IPS-NIHi7 (cell line): ENCODE measurements around the gene AQP7.
"Not testable (repeated sequence)": the region's sequence is repeated elsewhere in the genome, so short reads cannot be mapped to it uniquely, and the experiment has no call there.

Experiments
- DNase-seq: peaks from one replicate; pipeline ENCODE4 v3.0.0; 2012; ENCODE audit warnings: mixed read lengths; ENCODE audit errors: extremely low spot score

Gene AQP7

GRCh38 chr9:33402371-33402770 lies at the start of gene AQP7:
Gene AQP7 (minus strand): TSS chr9:33402568. CDS start chr9:33401262, 1,306 bp downstream.
- DNase-seq, result not testable (repeated sequence)

DNA sequence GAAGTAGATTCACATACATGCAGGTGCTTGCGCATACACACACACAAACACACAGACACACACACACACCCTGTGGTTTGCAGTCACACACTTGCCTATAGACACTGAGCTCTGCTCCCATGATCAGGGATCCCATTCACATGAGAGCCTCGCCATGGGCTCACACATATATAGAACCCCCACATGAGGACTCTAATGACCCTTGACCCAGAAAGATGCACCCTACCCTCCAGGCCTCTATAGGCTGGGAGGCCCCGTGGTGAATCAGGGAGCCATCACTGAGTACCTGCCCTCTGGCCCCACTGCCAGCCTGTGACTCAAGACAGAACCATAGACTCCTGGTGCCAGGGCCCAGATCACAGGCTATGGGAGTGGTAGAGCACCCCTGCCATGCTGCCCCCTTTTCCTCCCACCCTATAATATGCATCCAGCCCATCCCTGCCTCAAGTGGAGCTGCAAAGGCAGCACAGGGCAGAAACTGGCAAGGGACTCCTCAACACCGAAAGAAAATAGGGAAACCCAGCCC lies 48.3 kb upstream of the AQP7 start:
- no peak for DNase-seq

GRCh38 chr9:33449715-33450114 lies 47.3 kb upstream of the AQP7 start:
- DNase-seq, result no peak

- no peak for DNase-seq
These were observed 45.6 kb upstream of the AQP7 start for GRCh38 chr9:33447799-33448553.

DNA sequence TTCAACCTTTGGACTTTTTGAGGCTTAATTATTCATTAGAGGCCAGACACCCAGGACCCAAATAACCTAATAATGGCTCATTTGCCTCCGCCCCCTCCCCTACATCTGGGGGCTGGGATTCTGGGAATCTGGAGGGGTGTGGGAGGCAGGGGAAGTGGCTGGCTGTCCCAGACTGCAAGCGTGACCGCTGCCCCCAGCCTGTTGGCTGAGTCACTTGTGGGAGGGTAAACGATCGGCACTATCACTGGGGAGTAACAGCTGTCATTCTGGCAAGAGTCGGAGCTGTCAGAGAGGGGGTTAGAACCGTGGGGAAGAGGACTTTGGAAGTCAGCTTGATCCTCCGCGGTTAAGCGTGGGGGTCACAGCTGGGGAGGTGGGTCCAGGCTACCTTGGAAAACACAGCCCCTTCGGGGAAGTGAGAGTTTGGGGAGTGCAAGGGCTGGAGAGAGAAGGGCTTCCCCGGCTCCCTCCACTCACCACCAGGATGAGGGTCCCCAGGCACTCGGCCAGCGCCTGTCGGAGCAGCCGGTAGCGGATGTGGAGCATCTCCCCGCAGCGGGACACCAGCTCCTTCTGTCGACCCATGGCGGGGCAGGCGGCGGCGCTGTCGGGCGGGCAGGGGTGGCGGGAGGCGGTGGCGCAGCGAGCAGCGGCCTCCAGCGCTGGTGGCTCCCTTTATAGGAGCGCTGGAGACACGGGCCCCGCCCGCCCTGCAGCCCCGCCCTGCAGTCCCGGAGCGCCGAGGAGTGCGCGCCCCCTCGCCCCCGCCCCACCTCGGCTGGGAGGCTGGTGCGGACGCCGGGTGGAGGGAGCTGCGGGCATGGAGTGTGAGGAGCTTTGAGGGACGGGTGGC lies 44.8 kb upstream of the AQP7 start, which contains the start of gene AQP3:
Gene AQP3 (minus strand): TSS at position 648 of the 853 bp plus-strand sequence. CDS start 63 bp downstream, at position 585.
- DNase-seq, result peak; percentile 80

- DNase-seq, result no peak
These were observed 44.0 kb upstream of the AQP7 start for GRCh38 chr9:33446240-33446945.

DNA sequence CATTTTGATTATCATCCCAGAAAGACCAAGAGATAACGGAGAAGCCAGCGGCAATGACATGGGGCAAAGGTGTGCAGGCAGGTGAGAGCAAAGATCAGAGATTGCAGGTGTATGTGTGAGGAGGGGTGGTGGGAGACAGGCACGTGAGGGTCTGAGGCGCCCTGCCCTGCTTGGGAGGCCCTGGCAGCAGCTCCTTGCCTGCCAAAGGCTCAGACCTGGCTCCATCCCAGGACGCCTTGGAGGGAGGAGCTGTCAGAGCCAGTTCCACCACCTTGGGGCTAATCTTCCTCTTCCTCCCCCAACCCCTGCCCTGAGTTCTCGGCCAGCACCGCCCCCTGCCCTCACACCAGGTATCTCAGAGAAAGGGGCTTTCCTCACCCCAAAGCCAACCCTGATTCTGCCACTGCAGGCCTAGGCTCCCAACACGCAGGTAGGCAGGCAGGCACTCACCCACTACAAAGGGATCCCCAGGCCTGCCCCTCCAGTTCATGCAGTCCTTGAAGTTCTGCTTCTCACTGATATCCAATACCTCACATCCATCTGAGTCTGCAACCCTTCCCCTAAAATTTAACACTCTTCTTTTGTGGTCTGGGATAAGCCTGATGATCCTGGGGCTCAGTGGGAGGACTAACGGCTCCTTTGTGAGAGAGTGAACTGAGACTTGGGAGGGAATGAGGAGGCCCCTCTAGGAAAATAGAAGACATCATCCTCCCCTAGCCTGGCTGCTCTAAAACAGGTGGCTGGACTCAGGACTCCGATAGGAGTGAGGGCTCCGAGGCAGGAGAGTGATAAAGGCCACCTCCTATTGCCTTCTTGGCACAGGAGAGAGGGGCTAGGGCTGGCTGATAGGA lies 43.2 kb upstream of the AQP7 start:
- DNase-seq, result no peak

DNA sequence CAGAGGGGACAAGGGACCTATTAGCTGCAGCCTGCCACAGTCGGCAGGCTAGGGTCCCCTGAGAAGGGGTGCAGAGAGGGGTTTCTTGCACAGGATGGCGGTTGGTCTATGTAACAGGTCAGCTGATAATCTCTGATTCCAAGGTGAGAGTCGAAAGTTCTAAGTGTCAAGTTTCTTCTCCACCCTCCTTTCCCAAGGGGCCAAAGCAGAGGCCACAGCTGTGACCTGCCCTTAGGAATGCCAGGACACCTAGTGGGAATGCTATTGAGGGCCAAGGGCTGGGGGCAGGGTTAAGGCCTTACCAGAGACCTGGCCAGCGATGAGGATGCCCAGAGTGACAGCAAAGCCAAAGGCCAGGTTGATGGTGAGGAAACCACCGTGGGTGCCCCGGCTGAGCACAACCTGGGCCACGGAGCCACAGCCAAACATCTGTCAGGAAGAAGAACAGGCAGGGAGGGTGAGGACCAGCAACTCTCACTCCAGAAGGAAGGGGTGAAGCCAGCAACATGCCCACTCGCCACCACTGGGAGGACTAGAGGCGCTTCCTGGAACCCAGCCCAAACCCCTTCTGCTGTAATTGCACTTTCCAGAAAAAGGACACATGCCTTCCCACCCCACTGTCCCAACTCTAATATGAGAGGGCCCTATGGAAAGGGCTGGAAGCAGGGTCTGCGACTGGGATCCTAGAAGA lies 41.2 kb upstream of the AQP7 start:
- DNase-seq, result no peak

DNA sequence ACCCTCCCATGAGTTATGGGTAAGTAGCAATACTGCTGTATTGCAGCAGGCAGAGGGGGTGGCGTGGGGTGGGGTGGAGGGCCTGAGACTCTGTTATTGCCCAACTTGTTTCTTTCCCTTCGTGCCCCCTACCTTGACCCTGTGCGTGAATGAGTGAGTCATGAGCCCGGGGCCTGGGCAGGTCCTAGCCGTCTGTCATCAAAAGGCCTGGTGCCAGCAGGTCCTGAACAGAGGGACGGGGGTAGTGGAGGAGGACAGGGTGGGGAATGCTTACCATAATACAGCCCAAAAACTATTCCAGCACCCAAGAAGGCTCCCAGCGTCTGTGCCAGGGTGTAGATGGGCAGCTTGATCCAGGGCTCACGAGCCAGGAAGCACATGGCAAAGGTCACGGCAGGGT lies 40.7 kb upstream of the AQP7 start:
- no peak for DNase-seq

GRCh38 chr9:33442125-33442524 lies 39.8 kb upstream of the AQP7 start:
- DNase-seq, result no peak

- DNase-seq, result no peak
These were observed 38.2 kb upstream of the AQP7 start for GRCh38 chr9:33440609-33441008.

DNA sequence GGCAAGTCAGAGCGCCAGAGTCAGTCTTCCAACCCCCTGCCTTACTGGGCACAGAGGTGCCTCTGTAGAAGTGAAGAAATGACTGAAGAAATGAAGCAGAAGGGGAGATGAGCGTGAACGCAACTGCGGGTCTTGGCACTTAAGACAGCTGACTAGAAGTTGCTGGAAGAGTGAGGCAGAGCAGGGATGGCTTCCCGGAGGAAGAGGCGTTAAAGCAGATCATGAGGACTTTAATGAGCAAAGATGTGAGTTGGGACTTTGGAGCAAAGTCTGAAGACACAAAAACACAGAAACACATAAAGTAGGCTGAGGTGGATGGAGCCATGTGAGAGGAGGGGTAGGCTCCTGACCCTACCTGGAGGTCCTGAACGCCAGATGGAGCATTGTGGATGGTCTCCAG lies 37.8 kb upstream of the AQP7 start:
- DNase-seq, result no peak

- DNase-seq, result no peak
These were observed 37.4 kb upstream of the AQP7 start for GRCh38 chr9:33439731-33440130.

GRCh38 chr9:33438926-33439680 lies 36.7 kb upstream of the AQP7 start:
- no peak for DNase-seq

DNA sequence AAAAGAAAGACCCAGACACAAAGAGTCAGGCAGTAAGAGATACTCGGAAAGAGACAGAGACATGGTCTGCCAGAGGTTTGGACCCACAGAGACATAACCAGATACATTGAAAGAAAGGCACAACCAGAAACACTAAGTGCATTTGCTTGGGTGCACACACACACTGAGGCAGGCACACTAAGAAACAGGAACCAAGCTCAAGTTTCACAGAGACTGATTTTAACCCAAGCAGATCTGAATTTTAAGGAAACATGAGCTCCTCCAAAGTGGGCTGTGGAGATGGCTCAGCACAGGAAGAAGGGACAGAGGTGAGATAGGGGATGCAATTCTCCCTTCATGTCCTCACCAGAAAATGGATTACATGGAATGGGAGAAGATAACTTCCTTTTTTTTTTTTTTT lies 35.5 kb upstream of the AQP7 start:
- DNase-seq, result no peak

DNA sequence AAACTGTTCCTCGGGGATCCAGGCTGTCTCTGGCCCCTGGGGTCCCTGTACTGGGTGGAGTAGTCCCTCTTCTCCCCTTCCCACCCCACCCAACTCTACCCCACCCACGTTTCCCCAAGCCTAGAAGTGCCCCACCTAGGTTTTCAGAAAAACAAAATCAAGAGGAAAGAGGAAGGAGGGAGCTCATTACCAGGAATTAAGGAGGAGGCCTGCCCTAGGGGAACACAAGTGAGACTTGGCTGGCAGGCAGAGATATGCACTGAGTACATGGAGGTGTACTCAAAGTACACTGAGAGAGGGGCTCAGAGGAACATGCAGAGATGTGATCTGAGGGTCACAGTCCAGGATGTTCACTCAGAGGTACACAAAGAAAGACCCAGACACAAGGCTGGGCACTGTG lies 34.8 kb upstream of the AQP7 start:
- DNase-seq, result no peak

- no peak for DNase-seq
These were observed 34.1 kb upstream of the AQP7 start for GRCh38 chr9:33436445-33436844.

GRCh38 chr9:33435821-33436277 lies 33.5 kb upstream of the AQP7 start:
- no peak for DNase-seq

DNA sequence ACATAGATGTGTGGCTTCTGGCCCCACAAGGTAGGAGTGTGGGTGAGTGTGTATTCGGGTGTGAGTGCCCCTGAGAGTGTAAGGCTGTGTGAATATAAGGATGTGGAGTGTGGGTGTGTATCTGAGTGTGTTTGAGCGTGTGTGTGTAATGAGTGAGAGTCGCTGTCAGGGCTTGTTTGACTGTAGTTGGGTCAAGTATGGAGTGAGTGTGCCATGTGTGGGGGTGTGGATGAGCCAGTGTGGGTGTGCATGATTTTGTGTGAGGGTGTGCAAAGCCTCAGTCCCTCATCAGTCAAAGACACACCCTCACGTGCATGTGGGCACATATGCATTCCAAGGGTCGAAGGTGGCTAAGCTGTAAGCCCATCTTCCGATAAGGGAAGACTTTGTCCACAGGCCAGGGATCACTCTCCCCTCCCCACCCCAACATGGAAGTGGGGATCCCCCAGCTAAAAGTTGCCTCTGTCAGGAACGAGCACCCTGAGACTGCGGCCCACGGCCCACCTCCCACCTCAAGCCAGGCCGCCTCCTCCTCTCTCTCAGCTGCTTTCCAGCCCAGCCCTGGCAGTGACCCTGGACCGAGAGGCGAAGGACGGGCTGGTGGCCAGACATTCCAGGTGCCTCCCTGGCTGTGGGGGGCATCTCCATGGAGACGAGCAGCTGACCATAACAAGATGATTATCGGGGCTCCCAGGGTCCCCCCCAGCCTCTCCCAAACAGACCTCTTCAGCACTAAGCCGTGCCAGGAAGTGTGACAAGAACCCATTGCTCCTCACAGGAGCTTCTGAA lies 32.1 kb upstream of the AQP7 start:
- DNase-seq, result no peak
